Measurements from ENCODE around the gene HSF4.
A peak's percentile ranks its signal among the peaks of the same experiment; 100 is the strongest.

Gene HSF4

DNA sequence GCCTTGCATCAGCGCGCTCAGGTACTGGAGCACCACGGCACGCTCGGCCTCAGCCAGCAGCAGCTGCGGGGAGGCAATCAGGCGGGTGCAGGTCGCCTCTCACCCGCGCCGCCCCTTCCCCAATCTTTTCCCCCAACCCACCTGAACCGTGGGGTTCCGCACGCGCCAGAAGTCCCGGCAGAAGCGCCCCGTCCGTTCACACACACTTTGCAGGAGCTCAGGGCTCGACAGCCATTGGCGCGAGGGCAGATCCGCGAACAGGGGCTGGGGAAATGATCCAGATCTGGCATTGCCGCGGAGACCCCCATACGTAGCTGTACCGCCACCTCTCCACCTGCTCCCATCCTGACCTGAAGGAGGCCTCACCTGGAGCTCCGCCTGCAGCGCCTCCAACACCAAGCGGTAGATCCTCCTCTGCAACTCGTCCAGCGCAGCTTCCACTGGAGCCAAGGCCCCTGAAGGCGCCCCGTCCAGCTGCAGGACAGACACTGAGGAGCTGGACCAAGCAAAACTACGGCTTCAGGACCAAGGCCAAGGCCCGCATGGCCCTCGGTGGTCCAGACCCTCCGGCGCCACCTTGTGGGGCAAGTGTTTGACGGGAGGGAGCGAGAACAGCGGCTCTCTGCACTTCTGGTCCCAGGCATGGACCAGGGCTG, 20.6 kb downstream of the HSF4 start:
- peak; percentile 87 for DNase-seq (ENCODE audit: low spot score)

DNA sequence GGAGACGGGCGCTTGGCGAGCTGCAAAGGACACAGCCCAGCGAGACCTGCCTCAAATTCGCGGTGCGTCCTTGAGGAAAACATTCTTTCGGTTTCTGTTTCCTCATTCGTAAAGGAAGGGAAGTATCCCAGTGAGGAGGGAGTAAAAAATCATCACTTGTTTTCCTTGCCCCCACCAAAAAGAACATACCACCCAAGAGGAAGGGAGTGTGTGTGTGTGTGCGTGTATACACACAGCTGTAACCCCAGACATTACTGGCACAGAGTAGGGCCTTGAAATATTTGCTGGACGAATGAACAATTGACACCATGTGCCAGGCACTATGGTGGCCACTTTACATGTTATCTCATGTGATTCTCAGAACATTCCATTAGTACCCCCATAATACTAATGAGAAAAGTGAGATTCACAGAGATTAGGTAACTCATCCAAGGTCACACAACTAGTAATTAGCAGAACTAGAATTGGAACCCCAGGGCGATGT, 21.1 kb downstream of the HSF4 start:
- no peak for DNase-seq (ENCODE audit: low spot score)

DNA sequence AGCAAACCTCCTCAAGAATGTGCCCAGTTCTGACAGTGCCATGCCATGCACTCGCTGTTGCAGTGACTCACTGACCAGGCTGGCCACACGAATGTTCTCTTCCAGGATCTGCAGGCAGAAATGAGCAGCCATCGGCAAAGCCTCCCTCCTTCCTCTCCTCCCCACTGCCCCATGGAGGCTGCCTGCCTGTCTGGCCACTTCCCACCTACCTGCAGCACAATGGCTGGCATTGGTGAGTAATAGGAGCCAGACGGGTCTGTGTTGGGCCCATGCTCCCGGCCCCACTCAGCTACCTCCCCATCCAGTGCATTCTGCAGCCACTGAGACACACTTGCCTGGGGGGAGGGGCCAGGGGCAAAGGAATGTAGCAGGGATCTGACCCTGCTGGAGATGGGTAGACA, 22.0 kb downstream of the HSF4 start:
- peak; percentile 54 for DNase-seq (ENCODE audit: low spot score)

DNA sequence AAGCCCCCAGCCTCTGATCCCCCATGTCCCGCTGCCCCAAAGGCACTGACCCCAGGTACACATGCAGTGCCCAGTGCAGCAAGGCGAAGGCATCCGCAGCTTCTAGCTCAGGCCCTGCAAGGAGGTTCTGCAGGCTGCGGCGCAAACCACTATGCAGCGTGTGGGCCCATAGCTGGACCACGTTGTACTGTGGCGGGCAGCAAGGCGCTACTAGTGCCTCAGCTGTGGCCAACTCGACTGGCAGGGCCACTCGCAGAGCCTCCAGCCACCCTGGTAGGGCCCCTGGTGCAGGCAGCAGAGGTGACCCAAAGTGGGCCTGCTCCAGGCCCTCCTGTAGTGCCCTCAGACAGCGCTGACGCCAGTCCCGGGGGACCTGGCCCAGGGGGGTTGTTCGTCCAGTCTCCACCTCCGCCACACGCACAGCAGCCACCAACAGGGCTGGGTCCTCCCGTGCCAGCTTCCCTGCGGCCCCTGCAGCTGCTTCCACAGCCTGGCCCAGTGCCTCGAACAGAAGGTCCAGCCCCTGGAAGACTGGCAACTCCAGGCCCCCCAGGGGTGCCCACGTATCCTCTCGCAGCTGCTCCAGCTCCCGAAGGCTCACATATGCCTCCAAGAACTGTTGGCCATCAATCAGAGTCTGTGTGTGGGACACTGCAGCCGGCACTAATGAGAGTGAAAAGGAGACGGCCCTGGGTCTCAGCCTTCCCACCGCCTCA, 22.8 kb downstream of the HSF4 start:
- no peak for DNase-seq (ENCODE audit: low spot score)

DNA sequence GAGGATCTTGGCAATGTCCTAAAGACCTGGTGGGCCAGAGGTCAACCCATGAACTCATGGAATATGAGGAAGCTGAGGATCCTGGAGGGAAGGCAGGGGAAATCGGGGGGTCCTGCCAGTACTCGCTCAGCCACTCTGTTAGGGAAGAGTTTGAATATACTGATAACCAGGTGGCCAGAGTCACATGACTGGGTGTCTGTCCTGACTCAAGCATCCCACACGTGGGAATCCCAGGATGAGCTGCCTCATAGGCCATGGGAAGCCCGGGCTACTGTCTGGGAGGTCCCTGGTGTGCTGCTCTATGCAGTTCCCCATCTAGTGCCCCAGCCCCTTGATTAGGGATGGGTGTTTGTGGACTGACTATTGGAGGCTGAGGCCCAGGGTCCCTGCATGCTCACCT, 23.8 kb downstream of the HSF4 start:
- no peak for DNase-seq (ENCODE audit: low spot score)

DNA sequence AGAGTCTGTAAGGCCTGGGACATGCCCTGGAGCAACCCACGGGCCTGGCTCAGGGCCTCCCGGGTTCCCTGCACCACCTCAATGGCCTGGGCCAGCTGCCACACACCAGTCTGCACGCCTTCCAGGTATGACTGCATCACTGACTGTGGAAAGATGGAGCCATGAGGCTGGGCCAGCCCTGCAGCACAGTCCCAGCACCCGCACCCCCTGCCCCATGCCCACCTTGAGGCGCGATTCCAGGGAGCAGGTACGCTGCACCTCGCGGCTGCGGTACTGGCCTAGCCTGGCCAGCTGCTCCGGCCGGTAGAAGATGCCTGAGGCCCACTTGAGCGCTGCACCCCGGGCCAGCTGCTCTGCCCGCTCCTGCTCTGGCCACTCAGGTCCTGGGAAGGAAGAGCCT, 24.3 kb downstream of the HSF4 start:
- DNase-seq (ENCODE audit: low spot score), result no peak

DNA sequence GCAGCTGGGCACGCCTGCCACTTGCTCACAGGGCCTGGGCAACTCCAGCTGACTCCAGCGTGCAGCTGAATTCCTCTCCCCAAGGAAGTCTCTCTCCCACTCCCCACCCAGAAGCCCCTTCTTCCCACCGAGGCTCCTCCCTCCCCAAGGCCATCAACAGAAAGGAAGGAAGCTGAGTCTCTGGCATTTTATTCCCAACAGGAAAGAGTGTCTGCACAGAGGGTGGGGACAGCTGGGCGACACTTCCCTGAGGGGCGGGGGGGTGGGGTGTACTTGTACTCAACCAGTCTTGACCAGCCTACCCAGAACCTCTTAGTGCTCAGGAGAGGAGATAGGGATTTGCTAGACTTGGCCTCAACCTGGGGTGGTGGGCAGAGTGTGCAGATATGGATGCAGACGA, 25.5 kb downstream of the HSF4 start, which contains the start of gene EXOC3L1:
EXOC3L1 (minus strand) TSS at position 96 of the 400 bp plus-strand sequence. CDS start 460 bp downstream, outside the sequence.
- DNase-seq (ENCODE audit: low spot score), result no peak

DNA sequence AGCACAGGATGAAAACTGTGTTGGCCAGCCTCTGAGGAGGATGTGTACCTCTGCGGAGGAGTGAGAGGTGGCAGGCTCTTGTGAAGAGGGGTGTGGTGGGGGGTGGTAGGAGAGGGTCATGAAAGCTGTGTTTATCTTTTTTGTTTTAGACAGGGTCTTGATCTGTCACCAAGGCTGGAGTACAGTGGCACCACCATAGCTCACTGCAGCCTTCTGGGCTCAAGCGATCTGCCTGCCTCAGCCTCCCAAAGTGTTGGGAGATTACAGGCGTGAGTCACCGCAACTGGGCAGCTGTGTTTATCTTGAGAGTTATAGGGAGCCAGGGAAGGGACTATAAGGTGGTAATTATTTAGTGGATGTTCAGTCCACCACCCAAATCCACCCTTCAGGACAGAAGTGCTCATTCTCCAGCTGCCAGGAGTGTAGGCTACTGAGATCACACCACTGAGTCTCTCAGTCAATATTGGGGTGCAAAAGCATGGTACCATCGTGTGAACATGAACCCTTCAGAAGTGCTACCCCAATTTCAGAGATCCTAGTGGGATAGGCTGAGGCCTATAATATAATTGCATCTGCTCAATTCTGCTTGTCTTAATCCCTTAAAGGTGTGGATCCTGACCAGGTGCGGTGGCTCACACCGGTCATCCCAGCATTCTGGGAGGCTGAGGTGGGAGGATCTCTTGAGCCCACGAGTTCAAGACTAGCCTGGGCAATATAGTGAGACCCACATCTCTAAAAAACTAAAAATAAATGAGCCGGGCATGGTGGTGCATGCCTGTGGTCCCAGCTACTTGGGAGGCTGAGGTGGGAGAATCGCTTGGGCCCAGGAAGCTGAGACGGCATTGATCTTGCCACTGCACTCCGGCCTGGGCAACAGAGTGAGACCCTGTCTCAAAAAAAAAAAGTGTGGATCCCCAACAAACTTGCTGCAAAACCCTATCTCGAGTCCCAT, 26.2 kb downstream of the HSF4 start:
- DNase-seq (ENCODE audit: low spot score), result no peak

DNA sequence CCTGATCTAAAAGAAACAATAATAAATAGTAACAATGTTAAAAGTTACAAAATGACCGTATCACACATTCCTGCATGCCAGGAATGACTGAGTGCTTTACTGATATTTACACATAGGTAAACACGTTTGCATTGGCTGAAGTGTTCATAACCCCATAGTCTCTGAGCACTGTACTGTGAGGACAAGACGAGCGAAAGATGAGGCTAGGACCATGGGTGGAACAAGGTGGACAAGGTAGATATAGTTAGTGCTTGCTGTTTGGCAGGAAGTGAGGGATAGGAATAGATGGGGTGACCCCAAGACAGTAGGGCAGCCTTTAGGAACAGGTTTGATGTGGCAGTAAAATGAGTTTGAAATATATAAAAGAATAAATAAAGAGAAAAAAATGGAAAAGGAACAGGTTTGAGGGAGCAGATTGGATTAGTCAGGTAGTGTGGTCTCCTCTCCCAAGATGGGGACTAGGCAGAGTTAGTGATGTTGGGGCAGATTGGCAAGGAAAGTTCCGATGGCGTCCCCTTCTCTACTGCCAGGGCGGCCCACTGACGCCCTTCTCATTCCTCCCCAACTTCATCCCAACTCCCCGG, 27.0 kb downstream of the HSF4 start:
- DNase-seq (ENCODE audit: low spot score), result no peak

DNA sequence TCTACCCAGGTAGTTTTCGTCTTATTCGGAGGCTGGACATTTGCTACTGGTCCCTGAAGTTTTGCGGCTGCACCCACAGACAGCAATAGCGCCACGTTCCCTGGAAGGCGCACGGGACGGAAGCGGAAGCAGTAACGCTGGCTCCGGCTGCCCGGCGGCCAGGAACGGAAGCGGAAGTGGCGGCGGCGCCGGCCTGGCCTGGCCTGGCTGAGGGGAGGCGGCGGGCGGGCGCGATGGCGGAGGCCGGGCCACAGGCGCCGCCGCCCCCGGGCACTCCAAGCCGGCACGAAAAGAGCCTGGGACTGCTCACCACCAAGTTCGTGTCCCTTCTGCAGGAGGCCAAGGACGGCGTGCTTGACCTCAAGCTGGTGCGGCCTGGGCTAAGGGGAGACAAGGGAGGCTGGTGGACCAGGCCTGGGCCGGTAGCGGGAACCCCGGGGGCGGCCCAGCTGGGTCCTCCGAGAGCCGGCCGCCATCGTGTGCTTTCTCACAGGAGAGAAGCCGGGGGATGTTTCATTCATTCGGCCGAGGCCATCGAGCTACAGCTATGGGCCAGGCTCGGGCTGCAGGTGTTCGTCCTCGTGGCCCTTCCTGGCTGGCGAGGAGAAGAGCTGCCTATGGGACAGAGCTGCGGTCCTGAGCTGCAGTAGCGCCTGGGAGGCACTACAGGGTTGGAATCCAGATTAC, 27.6 kb downstream of the HSF4 start, which contains the start of gene E2F4:
E2F4 (plus strand) TSS at position 161 of the 687 bp plus-strand sequence; CDS start at position 234, 73 bp downstream.
- peak; percentile 94 for DNase-seq (ENCODE audit: low spot score)

DNA sequence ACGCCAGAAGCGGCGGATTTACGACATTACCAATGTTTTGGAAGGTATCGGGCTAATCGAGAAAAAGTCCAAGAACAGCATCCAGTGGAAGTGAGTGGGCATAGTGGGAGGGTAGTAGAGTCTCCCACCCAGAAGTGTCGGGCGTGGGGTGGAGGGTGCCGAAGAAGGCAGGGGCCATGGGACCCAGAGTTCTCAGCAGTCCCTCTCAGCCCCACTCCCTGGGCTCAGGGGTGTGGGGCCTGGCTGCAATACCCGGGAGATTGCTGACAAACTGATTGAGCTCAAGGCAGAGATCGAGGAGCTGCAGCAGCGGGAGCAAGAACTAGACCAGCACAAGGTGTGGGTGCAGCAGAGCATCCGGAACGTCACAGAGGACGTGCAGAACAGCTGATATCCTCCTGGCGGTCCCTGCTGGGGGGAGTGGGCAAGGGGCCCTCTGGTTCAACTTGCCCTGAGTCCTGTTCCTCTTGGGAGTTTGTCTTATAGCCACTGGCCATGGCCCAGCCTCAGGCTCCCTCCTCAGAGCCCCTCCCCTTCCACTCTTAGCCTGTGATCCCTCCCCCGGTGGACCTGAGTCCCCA, 28.3 kb downstream of the HSF4 start:
- no peak for DNase-seq (ENCODE audit: low spot score)

DNA sequence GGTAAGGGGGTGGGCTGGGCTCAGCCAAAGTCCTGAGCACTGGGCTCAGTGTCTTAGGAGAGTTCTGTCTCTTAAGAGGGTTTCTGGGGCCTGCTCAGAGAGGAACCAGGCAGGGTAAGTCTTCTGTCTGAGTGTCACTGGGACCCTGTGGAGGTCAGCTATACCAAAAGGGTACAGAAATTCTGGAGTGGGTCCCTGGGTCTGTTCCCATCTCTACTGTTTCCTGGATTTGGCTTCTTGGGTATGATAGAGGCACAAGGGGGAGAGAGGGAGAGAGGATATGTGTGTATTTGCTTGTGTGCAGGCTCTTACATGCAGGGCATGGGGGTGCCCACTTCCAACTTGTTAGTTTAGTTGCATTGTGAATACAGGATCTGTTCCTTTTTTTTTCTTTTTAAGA, 29.0 kb downstream of the HSF4 start:
- DNase-seq (ENCODE audit: low spot score), result no peak

DNA sequence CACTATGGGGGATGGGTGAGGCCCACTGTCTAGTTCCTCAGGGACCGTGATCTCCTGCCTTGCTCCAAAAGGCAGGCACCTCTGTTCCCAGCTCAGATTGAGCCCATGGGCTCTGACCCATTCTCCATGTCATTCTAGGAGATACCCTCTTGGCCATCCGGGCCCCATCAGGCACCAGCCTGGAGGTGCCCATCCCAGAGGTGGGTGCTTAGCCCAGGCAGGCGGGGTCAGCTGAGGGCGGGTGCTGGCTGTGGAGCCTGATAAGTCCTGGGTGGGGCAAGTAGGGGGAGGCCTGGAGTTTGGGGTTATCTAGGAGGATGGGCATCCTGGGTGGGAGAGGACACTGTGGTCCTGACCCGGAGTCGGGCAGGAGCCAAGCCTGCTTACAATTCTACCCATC, 29.7 kb downstream of the HSF4 start:
- no peak for DNase-seq (ENCODE audit: low spot score)

DNA sequence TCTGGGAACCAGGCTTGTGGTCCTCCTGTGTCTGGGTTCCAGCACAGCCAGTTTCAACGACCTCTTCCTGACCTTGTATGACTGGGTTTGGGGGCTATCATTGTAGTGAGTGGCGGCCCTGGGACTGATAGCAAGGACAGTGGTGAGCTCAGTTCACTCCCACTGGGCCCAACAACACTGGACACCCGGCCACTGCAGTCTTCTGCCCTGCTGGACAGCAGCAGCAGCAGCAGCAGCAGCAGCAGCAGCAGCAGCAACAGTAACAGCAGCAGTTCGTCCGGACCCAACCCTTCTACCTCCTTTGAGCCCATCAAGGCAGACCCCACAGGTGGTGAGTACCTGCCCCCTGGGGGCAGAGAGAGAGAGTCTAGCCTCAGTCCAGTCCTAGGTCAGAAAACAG, 31.1 kb downstream of the HSF4 start:
- DNase-seq (ENCODE audit: low spot score), result no peak

DNA sequence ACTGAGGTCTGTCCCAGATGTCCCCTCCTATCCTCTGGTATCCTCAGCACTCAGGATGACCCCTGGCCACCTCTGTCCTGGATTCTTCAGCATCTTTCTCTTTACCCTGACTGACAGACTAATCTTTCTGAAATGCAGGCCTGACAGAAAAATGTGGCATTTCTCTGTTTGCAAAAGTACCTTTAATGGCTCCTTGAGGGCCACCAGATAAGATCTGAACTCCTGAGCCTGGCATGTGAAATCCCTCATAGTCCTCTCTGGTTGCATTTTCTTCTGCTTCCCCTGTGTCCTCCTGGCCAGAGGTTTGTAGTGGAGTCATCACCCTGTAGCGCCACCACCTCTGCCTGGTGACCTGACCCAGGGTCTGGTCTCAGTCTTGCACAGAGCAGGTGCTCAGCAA, 32.3 kb downstream of the HSF4 start:
- no peak for DNase-seq (ENCODE audit: low spot score)

DNA sequence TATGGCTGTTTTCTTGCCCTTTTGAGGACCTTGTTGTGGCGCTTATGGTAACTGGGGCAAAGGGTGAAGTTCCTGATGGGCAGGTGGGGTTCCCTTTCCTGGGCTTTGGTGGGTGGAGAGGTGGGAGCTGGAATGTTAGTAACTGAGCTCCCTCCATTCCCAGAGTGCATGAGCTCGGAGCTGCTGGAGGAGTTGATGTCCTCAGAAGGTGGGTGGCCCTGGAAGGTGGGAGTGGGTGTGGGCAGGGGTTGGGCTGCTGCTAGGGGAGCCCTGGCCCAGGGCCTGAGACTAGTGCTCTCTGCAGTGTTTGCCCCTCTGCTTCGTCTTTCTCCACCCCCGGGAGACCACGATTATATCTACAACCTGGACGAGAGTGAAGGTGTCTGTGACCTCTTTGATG, 33.2 kb downstream of the HSF4 start:
- no peak for DNase-seq (ENCODE audit: low spot score)

DNA sequence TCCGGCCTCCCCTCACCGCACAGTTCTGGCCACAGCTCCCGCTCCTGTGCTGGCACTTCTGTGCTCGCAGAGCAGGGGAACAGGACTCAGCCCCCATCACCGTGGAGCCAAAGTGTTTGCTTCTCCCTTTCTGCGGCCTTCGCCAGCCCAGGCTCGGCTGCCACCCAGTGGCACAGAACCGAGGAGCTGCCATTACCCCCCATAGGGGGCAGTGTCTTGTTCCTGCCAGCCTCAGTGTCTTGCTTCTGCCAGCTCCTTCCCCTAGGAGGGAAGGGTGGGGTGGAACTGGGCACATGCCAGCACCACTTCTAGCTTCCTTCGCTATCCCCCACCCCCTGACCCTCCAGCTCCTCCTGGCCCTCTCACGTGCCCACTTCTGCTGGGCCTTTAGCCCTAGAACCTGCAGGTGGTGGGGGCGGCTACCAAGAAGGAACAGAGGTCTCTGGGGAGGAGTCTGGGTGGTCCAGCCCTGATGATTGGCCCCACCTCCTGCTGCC, 33.7 kb downstream of the HSF4 start:
- peak; percentile 85 for DNase-seq (ENCODE audit: low spot score)

DNA sequence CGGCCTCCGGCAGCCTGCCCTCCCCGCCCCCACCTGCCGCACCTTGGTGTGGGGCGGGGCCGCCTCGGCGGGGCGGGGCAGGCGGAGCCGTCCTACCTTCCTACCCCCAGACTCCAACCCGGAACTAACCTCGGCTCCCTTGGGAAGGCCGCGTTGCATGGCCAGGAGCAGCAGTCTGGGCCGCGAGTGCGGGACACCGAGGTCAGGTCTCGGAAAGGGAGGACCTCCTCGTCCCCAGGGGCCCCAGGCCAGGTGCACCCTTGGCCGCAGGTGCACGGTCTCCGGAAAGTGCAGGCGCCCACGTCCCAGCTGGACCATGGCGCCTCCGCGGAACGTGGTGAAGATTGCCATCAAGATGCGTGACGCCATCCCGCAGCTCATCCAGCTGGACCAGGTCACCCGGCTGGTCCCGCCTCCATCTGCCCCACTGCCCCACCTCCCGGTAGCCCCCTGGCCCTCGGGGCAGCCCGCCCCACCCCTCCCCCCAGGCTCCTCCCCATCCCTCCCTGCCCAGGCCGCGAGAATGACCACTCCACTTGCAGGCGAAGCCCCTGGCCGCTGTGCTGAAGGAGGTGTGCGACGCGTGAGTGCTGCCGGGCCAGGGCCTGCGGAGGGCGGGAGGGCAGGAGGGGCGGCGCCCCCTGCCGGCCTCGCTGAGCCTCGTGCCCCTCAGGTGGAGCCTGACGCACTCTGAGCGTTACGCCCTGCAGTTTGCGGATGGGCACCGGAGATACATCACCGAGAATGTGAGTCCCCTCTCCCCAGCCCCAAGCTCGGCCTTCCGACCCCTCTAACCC, 34.7 kb downstream of the HSF4 start, which contains the start of gene ELMO3:
ELMO3 (plus strand) TSS at position 121 of the 797 bp plus-strand sequence; CDS start at position 317, 196 bp downstream.
- DNase-seq (ENCODE audit: low spot score), result no peak

DNA sequence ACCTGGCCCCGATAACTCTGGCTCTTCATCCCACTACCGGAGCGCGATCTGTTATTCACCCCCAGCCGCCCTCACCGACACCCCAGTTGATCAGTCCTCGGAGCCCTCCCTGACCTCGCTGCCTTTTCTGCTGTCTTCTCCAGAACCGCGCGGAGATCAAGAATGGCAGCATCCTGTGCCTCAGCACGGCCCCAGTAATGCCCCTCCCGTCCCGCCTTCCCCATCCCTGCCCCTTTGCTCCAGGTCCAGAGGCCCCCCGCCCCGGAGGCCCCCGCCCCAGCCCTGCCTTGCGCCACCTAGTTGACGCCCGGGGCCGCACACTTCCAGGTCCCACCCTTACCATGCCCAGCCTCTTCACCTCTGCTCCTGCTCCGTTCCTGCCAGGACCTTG, 35.3 kb downstream of the HSF4 start:
- DNase-seq (ENCODE audit: low spot score), result no peak

DNA sequence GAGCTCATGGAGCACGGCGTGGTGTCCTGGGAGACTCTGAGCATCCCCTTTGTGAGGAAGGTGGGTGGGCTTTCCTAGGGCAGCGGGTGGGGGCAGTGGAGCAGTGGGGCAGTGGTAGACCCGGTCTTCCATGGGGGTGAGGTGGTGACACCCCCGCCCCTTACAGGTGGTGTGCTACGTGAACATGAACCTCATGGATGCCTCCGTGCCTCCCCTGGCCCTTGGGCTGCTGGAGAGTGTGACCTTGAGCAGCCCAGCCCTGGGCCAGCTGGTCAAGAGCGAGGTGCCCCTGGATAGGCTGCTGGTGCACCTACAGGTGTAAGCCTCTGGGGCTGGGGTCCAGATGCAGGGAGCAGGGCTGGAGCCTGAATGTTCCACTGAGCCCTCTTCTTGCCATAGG, 35.9 kb downstream of the HSF4 start:
- no peak for DNase-seq (ENCODE audit: low spot score)
